ENCODE measurements around the gene FUT2.

DNA sequence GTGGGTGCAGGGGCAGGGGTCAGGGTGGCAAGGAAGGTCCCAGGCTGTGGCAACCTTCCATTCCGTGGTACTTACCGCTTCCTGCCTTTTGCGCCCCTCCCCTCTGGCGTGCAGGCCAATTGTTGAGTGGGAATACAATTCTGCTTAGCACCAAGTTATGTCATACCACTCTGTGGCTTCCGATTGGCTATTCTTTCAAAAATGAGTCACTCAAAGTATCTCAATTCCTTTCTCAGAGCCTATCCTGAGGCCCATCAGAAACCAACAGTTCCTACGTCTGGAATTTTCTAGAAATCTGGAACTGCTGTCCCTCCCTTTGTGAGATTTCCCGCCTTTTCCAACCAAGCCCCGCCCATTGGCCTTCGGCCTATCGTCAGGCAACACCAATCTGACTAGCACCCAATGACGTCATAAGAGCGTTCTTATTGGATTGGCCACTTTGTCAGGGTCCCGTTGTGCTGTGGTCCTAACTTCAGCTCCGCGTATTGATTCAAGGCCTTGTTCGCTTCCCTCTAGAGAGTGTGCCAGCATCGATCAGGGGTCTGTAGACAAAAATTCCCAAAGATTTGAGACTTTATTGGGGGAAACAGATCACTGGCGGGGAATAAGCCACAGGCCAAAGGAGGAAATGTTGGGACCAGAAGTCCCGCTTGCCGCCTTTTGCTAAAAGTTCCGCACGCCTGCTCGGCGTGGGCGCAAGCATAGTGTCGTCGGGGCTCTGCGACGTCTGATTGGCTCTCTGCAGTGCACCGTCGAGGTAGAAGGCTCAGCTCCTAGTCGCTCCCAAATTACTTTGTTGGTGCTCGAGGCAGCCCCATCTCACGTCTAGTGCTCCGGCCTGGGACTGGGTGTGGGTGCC lies 34.7 kb upstream of the FUT2 start:
- TF ChIP-seq CTCF (conservative IDR thresholded peaks at IDR 0.05 in 1 of 2, IDR thresholded peaks at IDR 0.05 in 1 of 2; ENCODE audit: low read depth in 1 of 2, low read length in 2 of 2) (no peak), EZH2 (IDR thresholded peaks at IDR 0.05; ENCODE audit: low read length, missing control alignments) (no peak)
